Lung (tissue), 12 donors: ENCODE measurements around the gene RNF215. TPM values are rescaled to one million over a fixed set of nuclear protein-coding genes. Genes with fewer than 3 reads are reported as not detected.

Experiments
- ATAC-seq: fragments of 200-7000 bp; cut with Tn5 transposase; one replicate; pipeline ENCODE4 v1.9.1; 2020; ENCODE audit warnings: moderate number of reproducible peaks; ENCODE audit not compliant: insufficient read depth, low FRiP score
- DNase-seq, 3 donors: peaks; one replicate each; pipeline ENCODE4 v3.0.0-alpha.2; 2013 to 2017
- H3K27ac ChIP-seq, 2 donors: one replicate each; pipeline ENCODE4 v1.5.1; 2013; ENCODE audit warnings: mild to moderate bottlenecking in 2 of 2, moderate library complexity in 2 of 2, control low read depth in 1 of 2, inconsistent platforms in 1 of 2, low read depth in 1 of 2, low read length in 1 of 2
- H3K27me3 ChIP-seq, 3 donors: one replicate each; pipeline ENCODE4 v1.5.1; 2013; ENCODE audit warnings: low read length in 2 of 3; ENCODE audit not compliant: control insufficient read depth in 3 of 3, insufficient read depth in 3 of 3
- H3K36me3 ChIP-seq, 4 donors: one replicate each; pipeline ENCODE4 v1.5.1; 2013; ENCODE audit warnings: low read length in 4 of 4, mild to moderate bottlenecking in 1 of 4, moderate library complexity in 1 of 4; ENCODE audit not compliant: control insufficient read depth in 4 of 4, insufficient read depth in 4 of 4
- H3K4me1 ChIP-seq, 5 donors: one replicate each; pipeline ENCODE4 v1.5.1; 2013; ENCODE audit warnings: low read length in 5 of 5, mild to moderate bottlenecking in 2 of 5, moderate library complexity in 1 of 5; ENCODE audit not compliant: control insufficient read depth in 5 of 5, insufficient read depth in 5 of 5
- H3K4me3 ChIP-seq: one replicate; pipeline ENCODE4 v1.5.1; 2013; ENCODE audit warnings: mild to moderate bottlenecking, control low read depth, moderate library complexity
- H3K9ac ChIP-seq, 2 donors: one replicate each; pipeline ENCODE4 v1.5.1; 2013; ENCODE audit warnings: low read length in 2 of 2, control low read depth in 1 of 2; ENCODE audit not compliant: insufficient read depth in 1 of 2
- H3K9me3 ChIP-seq, 4 donors: one replicate each; pipeline ENCODE4 v1.5.1; 2013; ENCODE audit warnings: low read length in 3 of 4, mild to moderate bottlenecking in 1 of 4, moderate library complexity in 1 of 4; ENCODE audit not compliant: control insufficient read depth in 4 of 4, insufficient read depth in 3 of 4
- WGBS, 2 donors: extraction: QIAGEN DNeasy Blood & Tissue Kit; methylation state at CpG; one replicate each; pipeline ENCODE4 v1.1.7; 2013; 5-methylcytosine and 5-hydroxymethylcytosine counted together
- polyA plus RNA-seq, 2 donors: library from polyadenylated mRNA; stranded (reverse); fragments of 200-250 nt; gene quantifications; one replicate each; pipeline ENCODE4 v1.2.1, GENCODE V29; 2013
- total RNA-seq, 2 donors: library from RNA; depleted of rRNA in 1 of 2; stranded (reverse); fragments of >200 nt in 1 of 2; gene quantifications; one replicate each; pipeline ENCODE4 v1.2.1, GENCODE V29; 2014 to 2021
- TF ChIP-seq, protein P1 (sequence below): IDR thresholded peaks from 2 replicates; pipeline ENCODE4 v1.5.1; 2012; ENCODE audit warnings: mild to moderate bottlenecking; ENCODE audit errors: control extremely low read depth, extremely low read depth
- donor health status: control.
- donor health status: control.
- donor health status: Bipolar disorder and iron deficiency.
- donor health status: healthy.
- donor health status: DM: yes; HTN: yes; CAD: no.

Gene RNF215
- total and polyA plus RNA-seq, 4 donors, result 8.5 to 19.7 (median 9.6) TPM

DNA sequence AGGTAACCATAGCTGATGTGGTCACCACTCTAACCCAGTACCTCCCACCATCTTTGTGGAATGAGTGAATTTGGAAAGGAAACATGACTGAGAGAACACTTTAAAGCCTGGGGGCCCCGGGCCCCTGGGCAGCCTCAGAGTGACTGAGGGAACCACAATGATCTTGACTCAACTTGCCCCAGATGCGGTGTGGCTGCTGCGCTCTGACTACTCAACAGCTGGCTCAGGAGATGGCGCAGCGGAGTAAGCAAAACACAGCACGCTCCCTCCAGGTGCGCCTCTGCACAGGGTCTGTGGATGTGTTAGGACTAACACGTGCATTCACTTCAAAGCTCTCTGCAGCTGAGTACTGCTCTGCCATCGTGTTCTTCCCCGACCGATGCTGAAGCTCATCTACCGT lies 5.9 kb downstream of the RNF215 start:
- WGBS, 2 donors, result 89 to 94% methylated on average over 12 of the region's 12 CpGs
- TF ChIP-seq, protein P1, sequence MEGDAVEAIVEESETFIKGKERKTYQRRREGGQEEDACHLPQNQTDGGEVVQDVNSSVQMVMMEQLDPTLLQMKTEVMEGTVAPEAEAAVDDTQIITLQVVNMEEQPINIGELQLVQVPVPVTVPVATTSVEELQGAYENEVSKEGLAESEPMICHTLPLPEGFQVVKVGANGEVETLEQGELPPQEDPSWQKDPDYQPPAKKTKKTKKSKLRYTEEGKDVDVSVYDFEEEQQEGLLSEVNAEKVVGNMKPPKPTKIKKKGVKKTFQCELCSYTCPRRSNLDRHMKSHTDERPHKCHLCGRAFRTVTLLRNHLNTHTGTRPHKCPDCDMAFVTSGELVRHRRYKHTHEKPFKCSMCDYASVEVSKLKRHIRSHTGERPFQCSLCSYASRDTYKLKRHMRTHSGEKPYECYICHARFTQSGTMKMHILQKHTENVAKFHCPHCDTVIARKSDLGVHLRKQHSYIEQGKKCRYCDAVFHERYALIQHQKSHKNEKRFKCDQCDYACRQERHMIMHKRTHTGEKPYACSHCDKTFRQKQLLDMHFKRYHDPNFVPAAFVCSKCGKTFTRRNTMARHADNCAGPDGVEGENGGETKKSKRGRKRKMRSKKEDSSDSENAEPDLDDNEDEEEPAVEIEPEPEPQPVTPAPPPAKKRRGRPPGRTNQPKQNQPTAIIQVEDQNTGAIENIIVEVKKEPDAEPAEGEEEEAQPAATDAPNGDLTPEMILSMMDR, result no peak
- DNase-seq, result no peak

DNA sequence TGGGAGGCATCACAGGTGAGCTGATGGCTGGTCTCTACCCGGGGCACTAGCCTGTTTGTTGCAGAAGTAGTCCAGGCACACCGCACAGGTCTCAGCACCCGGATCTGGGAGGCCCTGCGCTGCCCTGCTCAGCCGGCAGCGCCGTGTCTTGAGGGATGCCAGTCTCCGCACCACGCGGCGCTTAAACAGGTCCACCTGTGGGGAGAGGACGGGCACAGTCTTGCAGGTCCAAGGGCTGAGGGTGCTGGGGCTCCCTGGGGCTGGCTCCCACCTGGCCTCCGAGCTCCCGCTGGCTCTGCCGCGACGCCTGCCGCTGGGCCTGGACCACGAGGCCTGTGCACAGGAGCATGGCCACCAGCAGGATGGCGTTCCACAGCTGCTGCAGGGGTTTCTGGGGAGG lies 7.2 kb downstream of the RNF215 start:
- ATAC-seq, result no peak
- WGBS, 2 donors, result 96 to 97% methylated on average over 16 to 20 of the region's 20 CpGs
- DNase-seq, result no peak

More for the DNA sequence above, 5.9 kb downstream of the RNF215 start:
- ATAC-seq, result no peak
- no peaks in the 10 kb centered on the region for H3K27me3 ChIP-seq
- H3K9ac ChIP-seq, result no peak overlapping the region
- H3K9me3 ChIP-seq, result no peaks in the 10 kb centered on the region
- peaks cover 0 to 2% (median 0%) of the 10 kb centered on the region in 5 donors for H3K4me1 ChIP-seq
- no peak overlapping the region for H3K27ac ChIP-seq
- peaks cover 0 to 38% (median 5%) of the 10 kb centered on the region in 4 donors for H3K36me3 ChIP-seq
- H3K4me3 ChIP-seq, result no peak overlapping the region

DNA sequence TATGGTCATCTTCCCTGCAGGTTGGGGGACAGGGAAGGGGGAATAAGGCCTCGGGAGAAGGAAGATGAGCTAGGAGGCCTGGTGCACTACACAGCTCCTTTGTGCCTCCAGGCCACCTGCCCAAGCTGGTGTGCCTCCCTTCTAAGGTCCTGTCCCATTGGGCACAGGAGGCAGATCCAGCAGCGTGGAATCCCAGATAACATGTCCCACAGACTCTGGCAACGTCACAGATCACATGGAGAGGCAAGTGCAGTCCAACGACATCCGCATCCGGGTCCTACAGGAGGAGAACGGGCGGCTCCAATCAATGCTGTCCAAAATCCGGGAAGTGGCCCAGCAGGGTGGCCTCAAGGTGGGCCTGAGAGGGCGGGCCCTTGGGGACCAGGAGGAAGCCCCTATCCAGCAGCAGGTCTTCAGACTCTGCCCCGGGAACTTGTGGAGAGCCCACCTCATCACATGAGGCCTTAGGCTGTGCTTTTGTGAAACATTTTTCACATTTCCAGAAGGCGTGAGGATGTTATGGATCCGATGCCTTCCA lies 11.8 kb downstream of the RNF215 start:
- Histone ChIP-seq H3K9ac (no peak overlapping the region), H3K9me3 (no peaks in the 10 kb centered on the region), H3K27ac (no peak overlapping the region), H3K4me3 (no peak overlapping the region), H3K4me1 (peaks cover 0 to 2% (median 0%) of the 10 kb centered on the region in 5 donors), H3K36me3 (peaks cover 0 to 17% (median 6%) of the 10 kb centered on the region in 4 donors), H3K27me3 (no peaks in the 10 kb centered on the region)
- WGBS, 2 donors, result 93 to 97% methylated on average over 13 of the region's 13 CpGs
- no peak for ATAC-seq
- DNase-seq, result no peak
- TF ChIP-seq, protein P1, result no peak

More for the DNA sequence above, 7.2 kb downstream of the RNF215 start:
- TF ChIP-seq, protein P1, result no peak
- Histone ChIP-seq H3K27ac (no peak overlapping the region), H3K9me3 (no peaks in the 10 kb centered on the region), H3K36me3 (peaks cover 0 to 38% (median 10%) of the 10 kb centered on the region in 4 donors), H3K4me1 (no peaks in the 10 kb centered on the region), H3K27me3 (no peaks in the 10 kb centered on the region), H3K9ac (no peak overlapping the region), H3K4me3 (no peak overlapping the region)
